Memory B cell (primary cell): ENCODE results near the gene MAP7D1.
"Not testable (repeated sequence)": the region's sequence is repeated elsewhere in the genome, so short reads cannot be mapped to it uniquely, and the experiment has no call there.

Experiments used
- ATAC-seq: fragments of 150-1000 bp; cut with Tn5 transposase; 2 replicates; pipeline ENCODE4 v1.10.0; 2021; ENCODE audit warnings: low read depth, mild to moderate bottlenecking, moderate library complexity
- DNase-seq, 2 donors: peaks; one replicate each; pipeline ENCODE4 v3.0.0; 2022; ENCODE audit warnings: low spot score in 2 of 2
- H3K27ac Mint-ChIP-seq: one replicate; pipeline ENCODE4 v1.8.0; 2022; ENCODE audit warnings: mild to moderate bottlenecking, moderate library complexity, mixed read lengths
- H3K27me3 Mint-ChIP-seq: one replicate; pipeline ENCODE4 v1.8.0; 2022; ENCODE audit warnings: mixed read lengths
- H3K36me3 Mint-ChIP-seq: one replicate; pipeline ENCODE4 v1.8.0; 2022; ENCODE audit warnings: mild to moderate bottlenecking, mixed read lengths
- H3K4me1 Mint-ChIP-seq: one replicate; pipeline ENCODE4 v1.8.0; 2022; ENCODE audit warnings: mixed read lengths
- H3K4me3 Mint-ChIP-seq: one replicate; pipeline ENCODE4 v1.8.0; 2022; ENCODE audit warnings: mild to moderate bottlenecking, moderate library complexity, mixed read lengths
- H3K9me3 Mint-ChIP-seq: one replicate; pipeline ENCODE4 v1.8.0; 2022; ENCODE audit warnings: mixed read lengths

Gene MAP7D1

DNA sequence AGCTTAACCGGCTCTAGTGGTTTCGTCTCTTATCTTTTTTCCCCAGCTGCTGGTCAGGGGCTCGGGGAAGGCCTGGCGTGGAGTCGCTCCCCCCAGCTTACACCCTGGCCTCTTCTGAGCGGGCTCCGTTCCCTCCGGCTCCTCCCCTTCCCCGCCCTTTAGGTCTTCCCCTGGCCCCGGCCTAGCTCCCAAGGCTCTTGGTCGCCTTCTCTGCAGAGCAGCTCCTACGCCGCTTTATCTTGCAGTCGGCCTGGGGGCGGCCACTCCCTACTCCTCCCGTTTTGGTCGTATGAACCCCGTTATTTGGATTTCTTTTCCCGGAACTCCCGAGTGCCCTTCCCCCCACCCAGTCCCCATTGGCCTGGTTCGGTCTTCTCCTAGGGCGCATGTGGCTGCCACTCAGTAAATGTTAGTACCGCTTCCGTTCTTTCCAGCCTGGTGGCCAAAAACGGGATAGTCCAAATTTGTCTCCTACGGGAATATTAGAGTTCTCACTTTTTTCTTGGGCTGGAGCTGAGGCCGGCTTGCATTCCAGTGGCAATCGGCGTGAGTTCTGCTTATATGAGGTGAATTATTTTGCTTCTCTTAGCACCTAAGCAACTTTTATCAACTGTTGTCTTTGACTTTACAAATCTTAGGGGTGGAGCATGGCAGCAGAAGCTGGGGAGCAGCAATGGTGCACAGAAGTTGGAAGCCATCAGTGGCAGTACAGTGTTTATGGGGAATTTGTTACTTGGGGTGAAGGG is 68.8 kb downstream of the MAP7D1 start:
- DNase-seq (no peak), ATAC-seq (peak; percentile 43)
- H3K27me3 Mint-ChIP-seq = no peaks in the 10 kb centered on the region
- peak overlapping the region; percentile 100 for H3K27ac Mint-ChIP-seq
- H3K4me3 Mint-ChIP-seq = peak overlapping the region; percentile 99
- H3K9me3 Mint-ChIP-seq = no peaks in the 10 kb centered on the region
- peaks cover 8% of the 10 kb centered on the region for H3K36me3 Mint-ChIP-seq
- H3K4me1 Mint-ChIP-seq = peaks cover 22% of the 10 kb centered on the region

DNA sequence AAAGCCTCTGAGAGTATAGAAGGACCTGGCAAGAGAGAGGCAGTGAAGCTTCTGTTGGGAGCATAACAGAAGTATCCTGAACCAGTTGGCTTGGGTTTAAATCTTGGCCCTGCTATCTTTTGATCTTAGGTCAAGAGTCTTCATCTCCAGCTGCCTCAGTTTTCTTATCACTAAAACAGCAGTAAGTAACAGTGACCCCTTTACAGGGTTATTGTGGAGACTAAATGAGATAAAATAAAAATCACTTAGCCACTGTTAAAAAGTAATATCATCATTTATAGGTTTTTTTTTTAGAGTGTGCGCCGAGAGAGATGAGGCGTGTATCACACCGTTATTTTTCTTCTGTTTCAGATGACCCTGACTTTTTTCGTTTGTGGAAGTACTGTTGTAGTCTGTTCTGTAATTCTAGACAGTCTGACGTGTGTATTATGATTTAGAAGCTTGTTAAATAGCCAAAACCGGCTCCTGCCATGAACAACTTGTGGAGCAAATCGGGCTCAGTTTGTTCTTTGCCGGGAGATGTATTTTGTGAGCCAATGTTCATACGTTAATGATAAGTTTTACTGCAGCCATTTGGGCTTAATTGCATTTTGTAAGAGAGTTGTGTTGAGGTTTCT is 69.4 kb downstream of the MAP7D1 start:
- Mint-ChIP-seq H3K4me1 (peaks cover 22% of the 10 kb centered on the region), H3K27me3 (no peaks in the 10 kb centered on the region), H3K36me3 (peaks cover 8% of the 10 kb centered on the region), H3K27ac (peak overlapping the region; percentile 100), H3K4me3 (peak overlapping the region; percentile 99), H3K9me3 (no peaks in the 10 kb centered on the region)
- no peak for DNase-seq
- ATAC-seq = no peak

DNA sequence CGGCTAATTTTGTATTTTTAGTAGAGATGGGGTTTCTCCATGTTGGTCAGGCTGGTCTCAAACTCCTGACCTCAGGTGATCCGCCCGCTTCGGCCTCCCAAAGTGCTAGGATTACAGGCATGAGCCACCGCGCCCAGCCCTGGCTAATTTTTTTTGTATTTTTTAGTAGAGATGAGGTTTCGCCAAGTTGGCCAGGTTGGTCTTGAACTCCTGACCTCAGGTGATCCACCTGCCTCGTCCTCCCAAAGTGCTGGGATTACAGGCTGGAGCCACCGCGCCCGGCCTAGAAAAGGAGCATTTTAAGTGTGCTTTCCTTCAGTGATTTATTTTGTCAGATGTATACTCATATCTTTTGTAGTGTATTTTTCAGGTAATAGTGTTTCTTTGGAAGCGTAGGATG is 74.3 kb downstream of the MAP7D1 start:
- not testable (repeated sequence) for H3K27ac Mint-ChIP-seq, H3K27me3 Mint-ChIP-seq, ATAC-seq, DNase-seq, H3K4me3 Mint-ChIP-seq, H3K9me3 Mint-ChIP-seq
- H3K4me1 Mint-ChIP-seq = peaks cover 31% of the 10 kb centered on the region
- peaks cover 14% of the 10 kb centered on the region for H3K36me3 Mint-ChIP-seq
